ACC112 (cell line): ENCODE data around the gene LMF1.

Experiments
- H2AFZ ChIP-seq: fragments of 200-600 bp; sonication (generic); one replicate; pipeline ENCODE4 v1.6.0; 2017; ENCODE audit warnings: antibody characterized with exemption, low read length; ENCODE audit not compliant: unreplicated experiment
- H3K27ac ChIP-seq: fragments of 200-600 bp; sonication (generic); 2 replicates; pipeline ENCODE4 v1.5.1; 2014; ENCODE audit warnings: low read depth, mild to moderate bottlenecking, antibody characterized with exemption, low read length, moderate library complexity
- H3K27me3 ChIP-seq: fragments of 200-600 bp; sonication (generic); 2 replicates; pipeline ENCODE4 v1.6.1; 2014; ENCODE audit warnings: mild to moderate bottlenecking, antibody characterized with exemption, low read length, moderate library complexity, mixed read lengths; ENCODE audit not compliant: insufficient read depth
- H3K36me3 ChIP-seq: fragments of 200-600 bp; sonication (generic); 2 replicates; pipeline ENCODE4 v1.6.1; 2016; ENCODE audit warnings: mild to moderate bottlenecking, antibody characterized with exemption, low read length, moderate library complexity, mixed read lengths; ENCODE audit not compliant: insufficient read depth
- H3K4me1 ChIP-seq: fragments of 200-600 bp; sonication (generic); one replicate; pipeline ENCODE4 v1.6.1; 2016; ENCODE audit warnings: low read length, mixed read lengths; ENCODE audit not compliant: insufficient read depth, unreplicated experiment, control insufficient read depth
- H3K4me3 ChIP-seq: fragments of 200-600 bp; sonication (generic); 2 replicates; pipeline ENCODE4 v1.5.1; 2014; ENCODE audit warnings: mild to moderate bottlenecking, low read depth, low read length
- H3K79me2 ChIP-seq: fragments of 200-600 bp; sonication (generic); one replicate; pipeline ENCODE4 v1.6.0; 2016; ENCODE audit warnings: low read length; ENCODE audit not compliant: control insufficient read depth, unreplicated experiment, insufficient read depth

The LMF1 gene

DNA sequence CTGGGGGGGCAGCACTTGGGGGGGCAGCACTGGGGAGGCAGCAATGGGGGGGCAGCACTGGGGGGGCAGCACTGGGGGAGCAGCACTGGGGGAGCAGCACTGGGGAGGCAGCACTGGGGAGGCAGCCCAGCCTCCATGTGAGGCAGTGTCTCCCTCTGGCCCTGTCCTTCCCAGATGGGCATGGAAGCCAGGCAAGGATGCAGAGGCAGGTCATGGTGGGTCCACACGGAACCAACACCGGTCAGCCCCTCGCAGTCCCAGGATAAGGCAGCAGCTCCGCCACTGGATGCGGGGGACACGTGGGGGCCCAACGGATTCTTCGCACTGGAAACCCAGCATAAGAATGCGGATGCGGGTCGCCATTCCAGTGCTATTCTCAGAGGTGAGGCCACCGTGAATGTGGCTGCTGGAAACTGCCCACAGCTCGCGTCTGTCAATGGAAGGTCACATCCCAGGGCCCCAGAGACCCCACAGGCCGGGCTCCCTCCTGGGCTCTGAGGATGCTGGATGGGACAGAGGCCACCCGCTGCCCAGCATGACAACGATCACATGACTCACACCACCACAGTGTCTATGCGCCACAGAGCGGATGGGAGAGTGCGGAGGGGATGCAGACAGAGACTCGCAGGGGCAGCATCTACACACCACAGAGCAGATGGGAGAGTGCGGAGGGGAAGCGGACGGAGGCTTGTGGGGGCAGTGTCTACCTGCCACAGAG is 59.0 kb downstream of the LMF1 start:
- H3K27me3 ChIP-seq = no peaks in the 10 kb centered on the region
- H2AFZ ChIP-seq = no peak overlapping the region
- H3K4me3 ChIP-seq = no peak overlapping the region
- H3K27ac ChIP-seq = no peak overlapping the region
- no peaks in the 10 kb centered on the region for H3K4me1 ChIP-seq
- H3K36me3 ChIP-seq = no peaks in the 10 kb centered on the region
- H3K79me2 ChIP-seq = no peaks in the 10 kb centered on the region

DNA sequence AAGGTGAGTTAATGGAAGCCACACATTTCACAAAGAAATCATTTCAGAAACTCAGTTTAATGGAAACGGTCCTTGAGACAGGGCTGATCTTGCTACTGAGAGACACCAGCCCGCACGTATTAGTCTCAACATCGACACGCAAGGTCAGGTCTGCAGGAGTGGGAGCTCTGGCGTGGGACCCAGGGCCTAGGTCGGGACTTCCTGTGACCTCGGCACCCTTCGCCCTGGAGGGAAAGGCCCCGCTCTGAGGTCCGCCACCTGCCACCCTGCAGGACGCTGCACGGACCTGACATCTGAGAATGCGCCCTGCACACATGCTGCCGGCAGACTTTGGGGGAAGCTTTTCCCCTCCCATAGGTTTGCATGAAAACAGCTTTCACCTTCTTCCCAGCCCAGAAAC is 59.7 kb downstream of the LMF1 start:
- Histone ChIP-seq H3K27ac (no peak overlapping the region), H2AFZ (no peak overlapping the region), H3K4me1 (no peaks in the 10 kb centered on the region), H3K79me2 (no peaks in the 10 kb centered on the region), H3K36me3 (0 out of 2 replicates have a peak, but pooled peaks cover 2% of the 10 kb centered on the region), H3K4me3 (no peak overlapping the region), H3K27me3 (no peaks in the 10 kb centered on the region)

DNA sequence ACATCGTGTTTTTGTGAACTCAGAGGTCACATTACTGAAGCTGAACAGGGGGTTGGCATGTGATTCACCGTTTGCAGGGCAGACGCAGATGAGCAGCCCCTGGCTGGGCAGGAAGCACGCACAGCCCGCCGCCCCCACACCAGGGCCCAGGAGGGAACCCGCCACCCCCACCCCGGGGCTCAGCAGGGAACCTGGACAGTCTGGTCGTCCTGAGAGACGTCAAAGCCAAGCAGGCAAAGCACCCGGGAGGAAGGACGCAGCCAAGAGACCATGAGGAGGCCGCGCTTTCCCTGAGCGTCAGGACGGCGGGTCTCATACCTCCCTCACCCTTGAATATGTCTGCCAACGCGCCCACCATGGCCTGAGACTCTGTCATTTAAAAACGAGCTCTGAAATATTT is 60.6 kb downstream of the LMF1 start:
- H2AFZ ChIP-seq = no peak overlapping the region
- H3K36me3 ChIP-seq = 0 out of 2 replicates have a peak, but pooled peaks cover 2% of the 10 kb centered on the region
- H3K4me3 ChIP-seq = no peak overlapping the region
- H3K4me1 ChIP-seq = no peaks in the 10 kb centered on the region
- no peaks in the 10 kb centered on the region for H3K27me3 ChIP-seq
- H3K27ac ChIP-seq = no peak overlapping the region
- H3K79me2 ChIP-seq = no peaks in the 10 kb centered on the region

DNA sequence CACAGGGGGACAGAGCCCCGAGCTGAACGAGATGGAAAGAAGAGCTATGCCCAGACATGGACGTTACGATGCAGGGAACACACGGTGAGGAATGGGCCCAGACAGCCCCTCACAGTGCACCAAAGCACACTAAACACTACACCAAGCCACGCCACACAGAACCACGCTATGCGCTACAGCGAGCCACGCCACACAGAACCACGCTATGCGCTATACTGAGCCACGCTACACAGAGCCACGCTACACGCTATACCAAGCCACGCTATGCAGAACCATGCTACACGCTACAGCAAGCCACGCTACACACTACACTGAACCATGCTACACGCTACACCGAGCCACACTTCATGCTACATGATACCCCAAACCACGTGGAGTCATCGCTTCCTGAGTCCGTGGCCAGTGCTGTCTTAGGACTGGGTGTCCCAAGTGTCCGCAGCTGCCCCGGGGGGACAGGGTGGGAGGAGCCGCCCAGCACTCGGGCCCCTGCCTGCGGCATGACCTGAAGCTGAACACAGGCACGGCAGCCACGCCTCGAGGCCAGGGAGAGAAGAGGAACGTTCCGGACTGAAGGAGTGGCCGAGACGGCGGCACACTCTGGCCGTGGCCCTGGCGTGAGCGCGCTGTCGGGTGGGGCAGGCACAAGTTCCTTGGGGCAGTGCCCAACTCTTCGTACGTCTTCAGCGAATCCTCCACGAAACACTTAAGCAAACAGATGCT is 61.3 kb downstream of the LMF1 start:
- H3K4me1 ChIP-seq = no peaks in the 10 kb centered on the region

DNA sequence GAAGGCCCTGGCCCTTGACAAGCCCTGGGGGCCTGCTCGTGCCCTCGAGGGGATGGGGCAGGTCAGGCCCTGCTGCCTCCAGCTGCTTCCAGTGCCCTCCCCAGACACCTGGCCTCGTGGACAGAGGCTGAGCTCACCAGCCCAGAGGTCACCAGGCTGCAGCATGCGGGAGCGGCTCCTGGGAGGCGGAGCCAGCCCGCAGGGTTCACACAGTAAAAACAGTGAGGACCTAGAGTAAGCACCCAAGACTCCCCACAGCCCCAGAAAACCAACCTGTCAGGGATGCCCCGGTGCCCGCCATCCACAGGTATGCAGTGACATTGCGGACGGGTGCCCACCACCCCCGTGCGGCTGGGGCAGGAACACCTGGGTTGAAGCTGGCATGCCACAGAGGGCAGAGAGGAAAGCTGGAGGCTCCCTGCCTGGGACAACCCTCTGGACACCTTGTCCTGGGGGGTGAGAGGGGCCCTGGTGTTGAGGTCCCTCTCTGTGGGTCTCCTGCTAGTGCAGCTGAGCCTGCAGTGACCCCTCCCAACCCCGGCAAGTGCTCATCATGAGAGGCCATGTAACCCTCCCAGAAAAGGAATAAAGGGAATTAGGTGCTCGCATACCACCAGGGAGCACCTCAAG is 62.1 kb downstream of the LMF1 start:
- Histone ChIP-seq H3K27ac (no peak overlapping the region), H3K4me3 (no peak overlapping the region), H3K27me3 (no peaks in the 10 kb centered on the region), H3K79me2 (no peaks in the 10 kb centered on the region), H3K36me3 (0 out of 2 replicates have a peak, but pooled peaks cover 2% of the 10 kb centered on the region), H3K4me1 (no peaks in the 10 kb centered on the region), H2AFZ (no peak overlapping the region)

More for the DNA sequence above, 61.3 kb downstream of the LMF1 start:
- Histone ChIP-seq H3K27me3 (no peaks in the 10 kb centered on the region), H3K36me3 (0 out of 2 replicates have a peak, but pooled peaks cover 2% of the 10 kb centered on the region), H2AFZ (no peak overlapping the region), H3K79me2 (no peaks in the 10 kb centered on the region), H3K27ac (no peak overlapping the region), H3K4me3 (no peak overlapping the region)

DNA sequence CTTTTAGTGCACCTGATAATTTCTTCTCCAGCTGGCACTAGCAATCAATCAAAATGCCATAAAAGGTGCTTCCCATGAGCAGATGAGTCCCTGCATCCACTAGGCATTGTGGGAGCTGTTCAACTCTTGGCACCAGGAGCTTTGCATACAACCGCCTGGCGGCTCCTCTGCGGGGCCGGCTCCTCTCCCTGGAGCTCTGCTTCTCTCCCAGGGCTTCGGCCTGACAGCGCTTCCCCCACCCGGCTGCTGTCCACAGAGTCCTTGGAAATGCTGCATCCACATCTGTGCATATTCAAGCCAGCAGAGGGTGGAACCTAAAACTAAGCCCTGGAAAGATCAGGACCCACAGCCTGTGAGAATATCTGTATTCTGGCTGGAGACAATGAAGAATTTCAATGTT is 62.9 kb downstream of the LMF1 start:
- Histone ChIP-seq H3K36me3 (0 out of 2 replicates have a peak, but pooled peaks cover 2% of the 10 kb centered on the region), H3K4me3 (no peak overlapping the region), H3K27me3 (no peaks in the 10 kb centered on the region), H3K79me2 (no peaks in the 10 kb centered on the region), H2AFZ (no peak overlapping the region), H3K27ac (no peak overlapping the region), H3K4me1 (no peaks in the 10 kb centered on the region)

DNA sequence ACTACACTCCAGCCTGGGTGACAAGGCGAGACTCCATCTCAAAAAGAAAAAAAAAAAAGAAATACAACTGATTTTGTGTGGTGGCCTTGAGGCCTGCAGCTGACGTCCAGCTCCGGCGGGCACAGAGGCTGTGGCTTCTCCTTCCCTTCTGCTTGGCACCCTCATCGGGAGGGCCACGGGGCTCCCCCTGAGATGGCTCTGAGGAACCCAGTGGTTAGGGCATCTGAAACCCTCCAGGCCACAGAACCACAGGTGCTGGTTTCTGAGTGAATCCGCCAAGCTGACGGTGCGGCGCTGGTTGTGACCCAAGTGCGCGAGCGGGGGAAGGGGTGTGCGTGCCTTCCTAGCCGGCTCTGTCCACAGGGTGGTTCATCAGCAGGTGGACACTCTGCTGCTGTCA is 63.4 kb downstream of the LMF1 start:
- 0 out of 2 replicates have a peak, but pooled peaks cover 2% of the 10 kb centered on the region for H3K36me3 ChIP-seq
- H3K4me3 ChIP-seq = no peak overlapping the region
- no peaks in the 10 kb centered on the region for H3K4me1 ChIP-seq
- no peak overlapping the region for H3K27ac ChIP-seq
- H2AFZ ChIP-seq = no peak overlapping the region
- H3K27me3 ChIP-seq = no peaks in the 10 kb centered on the region
- no peaks in the 10 kb centered on the region for H3K79me2 ChIP-seq

DNA sequence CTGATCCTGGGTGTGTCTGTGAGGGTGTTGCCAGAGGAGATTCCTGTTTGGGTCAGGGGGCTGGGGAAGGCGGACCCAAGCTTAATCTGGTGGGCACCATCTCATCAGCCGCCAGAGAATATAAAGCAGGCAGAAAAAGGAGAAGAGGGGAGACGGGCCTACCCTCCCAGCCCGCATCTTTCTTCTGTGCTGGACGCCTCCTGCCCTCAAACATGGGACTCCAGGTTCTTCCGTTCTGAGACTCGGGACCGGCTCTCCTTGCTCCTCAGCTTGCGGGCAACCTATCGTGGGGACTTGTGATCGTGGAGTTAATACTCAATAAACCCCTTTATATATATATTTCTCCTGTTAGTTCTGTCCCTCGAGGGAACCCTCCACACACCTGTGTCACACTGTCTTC is 64.5 kb downstream of the LMF1 start:
- Histone ChIP-seq H3K27ac (no peak overlapping the region), H3K79me2 (no peaks in the 10 kb centered on the region), H3K4me1 (no peaks in the 10 kb centered on the region), H2AFZ (no peak overlapping the region), H3K4me3 (no peak overlapping the region), H3K36me3 (0 out of 2 replicates have a peak, but pooled peaks cover 2% of the 10 kb centered on the region), H3K27me3 (no peaks in the 10 kb centered on the region)

DNA sequence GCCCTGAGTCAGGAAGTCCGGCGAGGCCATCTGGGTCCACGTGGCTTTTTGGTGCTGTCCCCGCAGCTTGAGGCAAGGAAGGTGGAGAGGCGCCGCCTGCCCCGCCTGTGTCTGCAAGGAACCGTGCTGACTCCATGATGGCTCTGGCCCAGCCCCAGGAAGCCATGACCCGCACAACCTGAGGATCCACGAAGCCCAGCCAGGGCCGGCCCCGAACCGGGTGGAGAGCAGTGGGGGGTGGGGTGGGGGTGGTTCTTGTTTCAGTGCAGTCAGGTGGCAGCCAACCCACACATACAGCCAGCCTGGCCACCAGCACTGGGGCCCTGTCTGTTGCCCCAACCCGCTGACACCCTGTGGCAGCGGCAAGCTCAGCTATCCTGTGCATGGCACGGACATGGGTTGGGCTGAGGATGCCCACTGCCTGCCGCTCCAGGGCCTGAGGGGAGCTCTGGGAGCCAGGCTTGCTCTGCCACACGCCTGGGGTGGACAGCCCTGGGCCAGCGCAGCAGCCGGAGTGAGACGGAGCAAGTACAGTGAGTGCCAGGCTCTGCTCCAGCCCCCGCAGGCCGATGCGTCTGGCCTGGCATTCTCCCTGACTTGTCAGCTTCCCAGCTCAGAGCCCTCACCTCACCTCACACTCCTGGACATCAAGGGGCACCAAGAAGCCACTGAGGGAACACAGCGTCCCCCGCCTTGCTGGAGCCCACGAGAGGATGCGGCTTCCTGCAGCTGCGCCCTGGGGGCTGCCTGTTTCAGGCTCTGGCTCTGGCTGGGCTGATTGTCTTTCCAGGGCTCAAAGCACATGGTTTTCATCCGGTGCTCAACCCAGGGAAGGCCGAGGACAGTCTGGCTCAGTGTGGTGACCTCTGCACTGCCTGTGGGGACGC is 68.8 kb downstream of the LMF1 start:
- Histone ChIP-seq H3K79me2 (no peaks in the 10 kb centered on the region), H3K4me3 (no peak overlapping the region), H2AFZ (no peak overlapping the region), H3K36me3 (0 out of 2 replicates have a peak, but pooled peaks cover 2% of the 10 kb centered on the region), H3K27ac (no peak overlapping the region), H3K4me1 (no peaks in the 10 kb centered on the region), H3K27me3 (no peaks in the 10 kb centered on the region)

DNA sequence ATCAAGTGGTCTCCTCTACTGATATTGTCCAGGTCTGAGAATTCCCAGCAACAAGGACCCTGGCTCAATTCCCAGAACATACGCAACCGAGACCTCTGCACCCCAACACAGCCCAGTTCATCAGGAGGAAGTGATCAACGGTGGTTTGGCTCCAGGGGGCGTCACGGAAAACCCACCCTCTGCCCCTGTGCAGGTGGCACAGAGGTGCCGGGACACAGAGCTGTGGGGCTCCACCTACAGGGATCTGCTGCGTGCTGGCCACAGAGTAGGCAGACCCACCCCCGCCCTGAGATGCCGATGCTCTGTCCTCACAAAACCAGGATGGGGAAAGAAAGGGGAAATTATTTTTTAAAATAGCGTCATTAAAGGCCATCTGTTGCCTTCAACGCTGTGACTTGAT is 69.6 kb downstream of the LMF1 start:
- H3K4me1 ChIP-seq = no peaks in the 10 kb centered on the region
- no peak overlapping the region for H3K27ac ChIP-seq
- H3K79me2 ChIP-seq = no peaks in the 10 kb centered on the region
- H3K27me3 ChIP-seq = no peaks in the 10 kb centered on the region
- H3K4me3 ChIP-seq = no peak overlapping the region
- no peaks in the 10 kb centered on the region for H3K36me3 ChIP-seq
- no peak overlapping the region for H2AFZ ChIP-seq
